ENCODE measurements around the gene FXYD7. TPM values are rescaled to one million over a fixed set of nuclear protein-coding genes. Genes with fewer than 3 reads are reported as not detected.

Gene FXYD7
- total RNA-seq, 1 donor from 2014 or later = not detected

- H3K27me3 Mint-ChIP-seq (ENCODE audit: unreplicated experiment) = peaks cover 14% of the 10 kb centered on the region
- no peaks in the 10 kb centered on the region for H3K4me1 Mint-ChIP-seq (ENCODE audit: unreplicated experiment)
- no peak overlapping the region for H3K4me3 Mint-ChIP-seq (ENCODE audit: unreplicated experiment)
- no peaks in the 10 kb centered on the region for H3K9me3 Mint-ChIP-seq (ENCODE audit: unreplicated experiment)
- H3K27ac Mint-ChIP-seq (ENCODE audit: unreplicated experiment) = no peak overlapping the region
- TF ChIP-seq CTCF (IDR thresholded peaks at IDR 0.05) = no peak
- H3K36me3 Mint-ChIP-seq (ENCODE audit: unreplicated experiment) = no peaks in the 10 kb centered on the region
- no peak for DNase-seq (ENCODE audit: extremely low spot score, unreplicated experiment)
Observed at GRCh38 chr19:35106291-35106583, 36.8 kb upstream of the FXYD7 start.

- DNase-seq (ENCODE audit: extremely low spot score, unreplicated experiment) = no peak
- no peaks in the 10 kb centered on the region for H3K36me3 Mint-ChIP-seq (ENCODE audit: unreplicated experiment)
- no peak overlapping the region for H3K4me3 Mint-ChIP-seq (ENCODE audit: unreplicated experiment)
- peaks cover 17% of the 10 kb centered on the region for H3K27me3 Mint-ChIP-seq (ENCODE audit: unreplicated experiment)
- H3K27ac Mint-ChIP-seq (ENCODE audit: unreplicated experiment) = no peak overlapping the region
- no peaks in the 10 kb centered on the region for H3K4me1 Mint-ChIP-seq (ENCODE audit: unreplicated experiment)
- H3K9me3 Mint-ChIP-seq (ENCODE audit: unreplicated experiment) = no peaks in the 10 kb centered on the region
- no peak for TF ChIP-seq CTCF (IDR thresholded peaks at IDR 0.05)
Observed at GRCh38 chr19:35106898-35107541, 36.0 kb upstream of the FXYD7 start.

- H3K9me3 Mint-ChIP-seq (ENCODE audit: unreplicated experiment) = no peaks in the 10 kb centered on the region
- no peaks in the 10 kb centered on the region for H3K4me1 Mint-ChIP-seq (ENCODE audit: unreplicated experiment)
- no peak for DNase-seq (ENCODE audit: extremely low spot score, unreplicated experiment)
- no peak overlapping the region for H3K27ac Mint-ChIP-seq (ENCODE audit: unreplicated experiment)
- no peak overlapping the region for H3K4me3 Mint-ChIP-seq (ENCODE audit: unreplicated experiment)
- no peak for TF ChIP-seq CTCF (IDR thresholded peaks at IDR 0.05)
- H3K27me3 Mint-ChIP-seq (ENCODE audit: unreplicated experiment) = peaks cover 17% of the 10 kb centered on the region
- H3K36me3 Mint-ChIP-seq (ENCODE audit: unreplicated experiment) = no peaks in the 10 kb centered on the region
Observed at GRCh38 chr19:35107545-35107944, 35.5 kb upstream of the FXYD7 start.

GRCh38 chr19:35108730-35109129 lies 34.3 kb upstream of the FXYD7 start:
- H3K4me3 Mint-ChIP-seq (ENCODE audit: unreplicated experiment) = no peak overlapping the region
- H3K4me1 Mint-ChIP-seq (ENCODE audit: unreplicated experiment) = no peaks in the 10 kb centered on the region
- DNase-seq (ENCODE audit: extremely low spot score, unreplicated experiment) = no peak
- peaks cover 17% of the 10 kb centered on the region for H3K27me3 Mint-ChIP-seq (ENCODE audit: unreplicated experiment)
- H3K27ac Mint-ChIP-seq (ENCODE audit: unreplicated experiment) = no peak overlapping the region
- TF ChIP-seq CTCF (IDR thresholded peaks at IDR 0.05) = no peak
- no peaks in the 10 kb centered on the region for H3K36me3 Mint-ChIP-seq (ENCODE audit: unreplicated experiment)
- H3K9me3 Mint-ChIP-seq (ENCODE audit: unreplicated experiment) = no peaks in the 10 kb centered on the region

GRCh38 chr19:35109395-35110112 lies 33.5 kb upstream of the FXYD7 start:
- no peak for TF ChIP-seq CTCF (IDR thresholded peaks at IDR 0.05)
- Mint-ChIP-seq H3K9me3 (ENCODE audit: unreplicated experiment) (no peaks in the 10 kb centered on the region), H3K36me3 (ENCODE audit: unreplicated experiment) (no peaks in the 10 kb centered on the region), H3K4me1 (ENCODE audit: unreplicated experiment) (peaks cover 3% of the 10 kb centered on the region), H3K27ac (ENCODE audit: unreplicated experiment) (no peak overlapping the region), H3K27me3 (ENCODE audit: unreplicated experiment) (peaks cover 20% of the 10 kb centered on the region), H3K4me3 (ENCODE audit: unreplicated experiment) (no peak overlapping the region)
- no peak for DNase-seq (ENCODE audit: extremely low spot score, unreplicated experiment)

Measured in osteocyte (in vitro differentiated cells).